ENCODE data around the gene TMEM44.
"Not testable (repeated sequence)": the region's sequence is repeated elsewhere in the genome, so short reads cannot be mapped to it uniquely, and the experiment has no call there.

The TMEM44 gene

GRCh38 chr3:194556086-194557056 lies 76.8 kb downstream of the TMEM44 start:
- no peak for DNase-seq (ENCODE audit: low read depth in 1 of 2, low spot score in 1 of 2)

- no peak for DNase-seq (ENCODE audit: low read depth in 1 of 2, low spot score in 1 of 2)
These were observed 77.8 kb downstream of the TMEM44 start for GRCh38 chr3:194555175-194556062.

GRCh38 chr3:194554473-194555123 lies 78.6 kb downstream of the TMEM44 start:
- no peak for DNase-seq (ENCODE audit: low read depth in 1 of 2, low spot score in 1 of 2)

GRCh38 chr3:194552327-194552949 lies 80.8 kb downstream of the TMEM44 start:
- no peak for DNase-seq (ENCODE audit: low read depth in 1 of 2, low spot score in 1 of 2)

- DNase-seq (ENCODE audit: low read depth in 1 of 2, low spot score in 1 of 2): no peak
These were observed 83.4 kb downstream of the TMEM44 start for GRCh38 chr3:194549853-194550252.

- no peak for DNase-seq (ENCODE audit: low read depth in 1 of 2, low spot score in 1 of 2)
These were observed 84.6 kb downstream of the TMEM44 start for GRCh38 chr3:194548346-194549321.

GRCh38 chr3:194547042-194547441 lies 86.2 kb downstream of the TMEM44 start:
- no peak for DNase-seq (ENCODE audit: low read depth in 1 of 2, low spot score in 1 of 2)

GRCh38 chr3:194545538-194545937 lies 87.7 kb downstream of the TMEM44 start:
- not testable (repeated sequence) for DNase-seq (ENCODE audit: low read depth in 1 of 2, low spot score in 1 of 2)

GRCh38 chr3:194543550-194543949 lies 89.7 kb downstream of the TMEM44 start:
- DNase-seq (ENCODE audit: low read depth in 1 of 2, low spot score in 1 of 2): no peak

- DNase-seq (ENCODE audit: low read depth in 1 of 2, low spot score in 1 of 2): no peak
These were observed 91.7 kb downstream of the TMEM44 start for GRCh38 chr3:194541483-194541882.

- no peak for DNase-seq (ENCODE audit: low read depth in 1 of 2, low spot score in 1 of 2)
These were observed 92.8 kb downstream of the TMEM44 start for GRCh38 chr3:194540274-194540905.

GRCh38 chr3:194539498-194539897 lies 93.7 kb downstream of the TMEM44 start:
- no peak for DNase-seq (ENCODE audit: low read depth in 1 of 2, low spot score in 1 of 2)

- DNase-seq (ENCODE audit: low read depth in 1 of 2, low spot score in 1 of 2): no peak
These were observed 95.4 kb downstream of the TMEM44 start for GRCh38 chr3:194537732-194538247.
